ENCODE measurements around the gene SYNE1.
A peak's percentile ranks its signal among the peaks of the same experiment; 100 is the strongest.
"Not testable (repeated sequence)": the region's sequence is repeated elsewhere in the genome, so short reads cannot be mapped to it uniquely, and the experiment has no call there.

SYNE1 gene

DNA sequence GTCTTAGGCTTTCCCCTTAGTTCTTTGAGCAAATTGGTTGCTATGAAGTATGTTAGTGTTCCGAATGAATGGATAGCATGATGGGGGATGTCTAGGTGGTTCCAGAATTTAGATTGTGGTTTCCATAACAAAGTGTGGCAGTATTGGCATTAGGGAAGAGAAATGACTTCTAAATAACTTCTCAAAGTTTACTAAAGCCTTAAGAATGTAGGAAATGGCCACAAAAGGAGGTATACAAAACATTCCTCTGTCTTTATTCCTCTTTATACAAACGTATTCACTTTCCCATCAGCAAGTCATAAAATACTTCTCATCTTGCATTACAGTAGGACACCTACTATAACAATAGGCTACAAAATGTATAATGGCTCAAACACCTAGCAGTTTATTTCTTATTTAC is 550.1 kb downstream of the SYNE1 start:
- no peaks in the 10 kb centered on the region for H3K27me3 ChIP-seq (ENCODE audit: insufficient read depth, insufficient read length)
- H3K9me3 ChIP-seq (ENCODE audit: insufficient read depth, low read length): no peaks in the 10 kb centered on the region
- TF ChIP-seq ZNF274 (IDR thresholded peaks at IDR 0.05; ENCODE audit: low read depth, low read length): no peak
- TF ChIP-seq YY1 (IDR thresholded peaks at IDR 0.05; ENCODE audit: insufficient read depth, insufficient read length): no peak
- no peak for TF ChIP-seq SUZ12 (IDR thresholded peaks at IDR 0.05; ENCODE audit: extremely low read depth, insufficient read depth, insufficient read length)
- no peaks in the 10 kb centered on the region for H3K4me1 ChIP-seq (ENCODE audit: insufficient read depth, insufficient read length)
- H3K36me3 ChIP-seq (ENCODE audit: insufficient read depth, insufficient read length, low read length): no peaks in the 10 kb centered on the region
- no peak for DNase-seq (ENCODE audit: low read depth, low spot score)
- no peak overlapping the region for H3K9ac ChIP-seq (ENCODE audit: insufficient read length, low read depth)
- H3K4me3 ChIP-seq (ENCODE audit: insufficient read length, low read depth): no peak overlapping the region

DNA sequence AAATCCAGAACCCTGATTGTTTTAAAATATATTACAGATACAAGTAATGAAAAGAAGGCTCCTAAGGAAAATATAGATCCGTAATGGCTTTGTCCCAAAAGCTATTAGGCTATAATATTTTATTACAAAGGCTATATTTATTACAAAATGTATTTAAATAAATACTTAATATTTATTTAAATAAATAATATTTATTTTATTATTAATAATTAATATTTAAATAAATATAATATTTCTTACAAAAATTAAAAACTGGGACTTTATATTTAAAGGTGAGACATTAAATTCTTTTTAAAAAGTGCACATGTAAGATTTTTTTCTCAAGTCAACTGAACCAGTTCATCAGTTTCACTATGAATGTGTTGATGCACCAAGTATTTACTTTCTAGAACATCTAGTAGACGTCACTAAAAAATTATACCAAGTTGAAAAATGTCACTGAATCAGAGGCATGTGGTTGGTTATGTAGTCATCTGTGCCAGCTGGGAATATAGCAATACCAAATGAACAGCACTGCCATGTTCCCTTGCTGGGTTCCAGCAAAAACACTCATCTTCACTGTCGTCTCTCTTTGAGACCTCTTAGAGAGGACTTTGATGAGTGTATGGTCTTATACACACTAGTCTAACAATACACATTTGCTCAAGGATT is 550.8 kb downstream of the SYNE1 start:
- no peak for DNase-seq (ENCODE audit: low read depth, low spot score)
- Histone ChIP-seq H3K4me1 (ENCODE audit: insufficient read depth, insufficient read length) (no peaks in the 10 kb centered on the region), H3K36me3 (ENCODE audit: insufficient read depth, insufficient read length, low read length) (no peaks in the 10 kb centered on the region), H3K27me3 (ENCODE audit: insufficient read depth, insufficient read length) (no peaks in the 10 kb centered on the region), H3K9ac (ENCODE audit: insufficient read length, low read depth) (no peak overlapping the region), H3K9me3 (ENCODE audit: insufficient read depth, low read length) (no peaks in the 10 kb centered on the region), H3K4me3 (ENCODE audit: insufficient read length, low read depth) (no peak overlapping the region)
- TF ChIP-seq ZNF274 (IDR thresholded peaks at IDR 0.05; ENCODE audit: low read depth, low read length): no peak
- no peak for TF ChIP-seq SUZ12 (IDR thresholded peaks at IDR 0.05; ENCODE audit: extremely low read depth, insufficient read depth, insufficient read length)
- TF ChIP-seq YY1 (IDR thresholded peaks at IDR 0.05; ENCODE audit: insufficient read depth, insufficient read length): no peak

- Histone ChIP-seq H3K9ac (ENCODE audit: insufficient read length, low read depth) (no peak overlapping the region), H3K9me3 (ENCODE audit: insufficient read depth, low read length) (no peaks in the 10 kb centered on the region), H3K4me1 (ENCODE audit: insufficient read depth, insufficient read length) (no peaks in the 10 kb centered on the region), H3K27me3 (ENCODE audit: insufficient read depth, insufficient read length) (no peaks in the 10 kb centered on the region), H3K4me3 (ENCODE audit: insufficient read length, low read depth) (no peak overlapping the region), H3K36me3 (ENCODE audit: insufficient read depth, insufficient read length, low read length) (no peaks in the 10 kb centered on the region)
- TF ChIP-seq YY1 (IDR thresholded peaks at IDR 0.05; ENCODE audit: insufficient read depth, insufficient read length) (no peak), SUZ12 (IDR thresholded peaks at IDR 0.05; ENCODE audit: extremely low read depth, insufficient read depth, insufficient read length) (no peak), ZNF274 (IDR thresholded peaks at IDR 0.05; ENCODE audit: low read depth, low read length) (no peak)
- no peak for DNase-seq (ENCODE audit: low read depth, low spot score)
These were observed 551.7 kb downstream of the SYNE1 start for GRCh38 chr6:152085451-152085921.

DNA sequence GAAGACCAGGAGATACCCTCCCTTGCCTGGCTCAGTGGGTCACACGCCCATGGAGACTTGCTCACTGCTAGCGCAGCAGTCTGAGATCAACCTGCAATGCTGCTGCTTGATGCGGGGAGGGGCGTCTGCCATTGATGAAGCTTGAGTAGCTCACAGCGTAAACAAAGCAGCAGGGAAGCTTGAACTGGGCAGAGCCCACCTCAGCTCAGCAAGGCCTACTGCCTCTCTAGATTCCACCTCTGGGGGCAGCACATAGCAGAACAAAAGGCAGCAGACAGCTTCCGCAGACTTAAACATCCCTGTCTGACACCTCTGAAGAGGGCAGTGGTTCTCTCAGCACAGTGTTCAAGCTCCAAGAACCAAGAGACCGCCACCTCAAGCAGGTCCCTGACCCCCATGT is 558.4 kb downstream of the SYNE1 start:
- Histone ChIP-seq H3K27me3 (ENCODE audit: insufficient read depth, insufficient read length) (no peaks in the 10 kb centered on the region), H3K36me3 (ENCODE audit: insufficient read depth, insufficient read length, low read length) (no peaks in the 10 kb centered on the region), H3K9me3 (ENCODE audit: insufficient read depth, low read length) (no peaks in the 10 kb centered on the region), H3K4me1 (ENCODE audit: insufficient read depth, insufficient read length) (no peaks in the 10 kb centered on the region), H3K4me3 (ENCODE audit: insufficient read length, low read depth) (no peak overlapping the region), H3K9ac (ENCODE audit: insufficient read length, low read depth) (no peak overlapping the region)
- DNase-seq (ENCODE audit: low read depth, low spot score): peak; percentile 23
- TF ChIP-seq SUZ12 (IDR thresholded peaks at IDR 0.05; ENCODE audit: extremely low read depth, insufficient read depth, insufficient read length) (no peak), ZNF274 (IDR thresholded peaks at IDR 0.05; ENCODE audit: low read depth, low read length) (no peak), YY1 (IDR thresholded peaks at IDR 0.05; ENCODE audit: insufficient read depth, insufficient read length) (no peak)

- H3K9me3 ChIP-seq (ENCODE audit: insufficient read depth, low read length): no peaks in the 10 kb centered on the region
- TF ChIP-seq YY1 (IDR thresholded peaks at IDR 0.05; ENCODE audit: insufficient read depth, insufficient read length): no peak
- no peak for TF ChIP-seq ZNF274 (IDR thresholded peaks at IDR 0.05; ENCODE audit: low read depth, low read length)
- no peak for TF ChIP-seq SUZ12 (IDR thresholded peaks at IDR 0.05; ENCODE audit: extremely low read depth, insufficient read depth, insufficient read length)
- H3K36me3 ChIP-seq (ENCODE audit: insufficient read depth, insufficient read length, low read length): no peaks in the 10 kb centered on the region
- no peaks in the 10 kb centered on the region for H3K27me3 ChIP-seq (ENCODE audit: insufficient read depth, insufficient read length)
- DNase-seq (ENCODE audit: low read depth, low spot score): no peak
- H3K9ac ChIP-seq (ENCODE audit: insufficient read length, low read depth): no peak overlapping the region
- H3K4me3 ChIP-seq (ENCODE audit: insufficient read length, low read depth): no peak overlapping the region
- no peaks in the 10 kb centered on the region for H3K4me1 ChIP-seq (ENCODE audit: insufficient read depth, insufficient read length)
These were observed 559.2 kb downstream of the SYNE1 start for GRCh38 chr6:152078001-152078400.

DNA sequence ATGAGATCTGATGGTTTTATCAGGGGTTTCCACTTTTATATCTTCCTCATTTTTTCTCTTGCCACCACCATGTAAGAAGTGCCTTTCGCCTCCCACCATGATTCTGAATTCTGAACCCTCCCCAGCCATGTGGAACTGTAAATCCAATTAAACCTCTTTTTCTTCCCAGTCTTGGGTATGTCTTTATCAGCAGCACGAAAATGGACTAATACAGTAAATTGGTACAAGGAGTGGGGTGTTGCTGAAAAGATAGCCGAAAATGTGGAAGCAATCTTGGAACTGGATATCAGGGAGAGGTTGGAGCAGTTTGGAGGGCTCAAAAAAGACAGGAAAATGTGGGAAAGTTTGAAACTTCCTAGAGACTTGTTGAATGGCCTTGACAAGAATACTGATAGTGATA is 560.9 kb downstream of the SYNE1 start:
- H3K9ac ChIP-seq (ENCODE audit: insufficient read length, low read depth); DNase-seq (ENCODE audit: low read depth, low spot score); H3K36me3 ChIP-seq (ENCODE audit: insufficient read depth, insufficient read length, low read length); H3K4me1 ChIP-seq (ENCODE audit: insufficient read depth, insufficient read length); H3K27me3 ChIP-seq (ENCODE audit: insufficient read depth, insufficient read length); H3K4me3 ChIP-seq (ENCODE audit: insufficient read length, low read depth); H3K9me3 ChIP-seq (ENCODE audit: insufficient read depth, low read length): not testable (repeated sequence)

- H3K27me3 ChIP-seq (ENCODE audit: insufficient read depth, insufficient read length): no peaks in the 10 kb centered on the region
- TF ChIP-seq ZNF274 (IDR thresholded peaks at IDR 0.05; ENCODE audit: low read depth, low read length) (no peak), SUZ12 (IDR thresholded peaks at IDR 0.05; ENCODE audit: extremely low read depth, insufficient read depth, insufficient read length) (no peak), YY1 (IDR thresholded peaks at IDR 0.05; ENCODE audit: insufficient read depth, insufficient read length) (no peak)
- H3K36me3 ChIP-seq (ENCODE audit: insufficient read depth, insufficient read length, low read length): no peaks in the 10 kb centered on the region
- H3K9me3 ChIP-seq (ENCODE audit: insufficient read depth, low read length): no peaks in the 10 kb centered on the region
- no peak for DNase-seq (ENCODE audit: low read depth, low spot score)
- H3K4me3 ChIP-seq (ENCODE audit: insufficient read length, low read depth): no peak overlapping the region
- H3K4me1 ChIP-seq (ENCODE audit: insufficient read depth, insufficient read length): no peaks in the 10 kb centered on the region
- H3K9ac ChIP-seq (ENCODE audit: insufficient read length, low read depth): no peak overlapping the region
These were observed 565.3 kb downstream of the SYNE1 start for GRCh38 chr6:152071843-152072242.
